COR-L47 (cell line): ENCODE results near the gene ACTR1B.
"Not testable (repeated sequence)": the region's sequence is repeated elsewhere in the genome, so short reads cannot be mapped to it uniquely, and the experiment has no call there.

Source experiments
- DNase-seq: peaks from one replicate; lab custom pipeline; 2025; lab: John Stamatoyannopoulos, UW

Gene ACTR1B

DNA sequence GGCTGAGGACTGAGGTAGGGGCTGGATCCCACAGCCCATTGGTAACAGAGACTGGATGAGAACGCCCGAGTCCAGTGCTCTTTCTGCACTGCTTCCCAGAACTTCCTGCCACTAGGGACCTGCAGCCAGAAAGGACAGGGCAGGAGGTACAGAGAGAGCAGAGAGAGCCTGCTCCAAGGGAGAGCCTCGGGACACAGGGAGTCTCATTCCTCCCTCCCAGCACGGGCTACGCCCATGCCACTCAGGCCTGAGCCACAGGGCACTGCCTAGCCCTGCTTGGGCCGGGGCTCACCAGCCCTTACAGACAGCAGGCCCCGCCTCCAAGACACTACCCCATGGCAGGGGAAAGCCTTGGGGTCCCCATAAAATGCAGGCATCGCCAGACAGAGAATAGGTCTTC lies 48.1 kb downstream of the ACTR1B start:
- not testable (repeated sequence) for DNase-seq

DNA sequence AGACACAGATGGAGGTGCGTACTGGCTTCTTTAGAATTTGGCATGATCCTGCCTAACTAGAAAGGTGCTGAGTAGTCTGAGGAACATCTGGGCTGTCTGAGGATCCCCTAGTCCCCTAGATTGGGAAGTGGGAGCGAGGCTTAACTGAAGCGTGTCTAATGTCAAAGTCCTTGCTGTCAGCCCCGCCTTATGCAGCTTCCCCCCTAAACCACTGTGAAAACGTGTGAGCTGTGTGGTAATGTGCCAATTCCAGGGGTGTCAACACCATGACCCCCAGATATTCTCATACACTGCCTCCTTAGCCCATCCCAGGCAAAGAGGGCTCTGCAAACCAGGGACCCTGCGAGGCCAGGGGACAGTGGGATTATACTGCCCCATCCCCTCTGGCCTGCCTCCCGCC lies 51.9 kb downstream of the ACTR1B start:
- not testable (repeated sequence) for DNase-seq

DNA sequence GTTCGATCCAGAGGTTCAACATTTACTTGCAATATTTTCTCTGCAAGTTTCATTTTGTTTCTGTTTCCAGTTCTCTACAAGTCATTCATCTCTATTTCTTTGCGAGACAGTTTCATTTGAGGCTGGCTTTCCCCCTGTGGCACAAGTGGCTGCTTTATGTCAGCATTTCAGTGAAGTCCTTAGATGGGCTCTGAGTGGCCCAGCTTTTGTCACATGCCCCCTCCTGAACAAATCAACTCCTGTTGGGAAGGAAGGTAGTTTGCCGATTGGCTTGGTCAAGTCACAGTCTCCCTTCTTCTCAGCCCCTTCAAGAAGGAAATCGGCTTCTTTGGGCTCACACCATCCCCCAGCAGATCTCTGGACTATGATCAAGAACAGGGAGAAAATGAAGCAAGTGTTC lies 55.1 kb downstream of the ACTR1B start:
- not testable (repeated sequence) for DNase-seq
